ENCODE results near the gene MPZL1.

DNA sequence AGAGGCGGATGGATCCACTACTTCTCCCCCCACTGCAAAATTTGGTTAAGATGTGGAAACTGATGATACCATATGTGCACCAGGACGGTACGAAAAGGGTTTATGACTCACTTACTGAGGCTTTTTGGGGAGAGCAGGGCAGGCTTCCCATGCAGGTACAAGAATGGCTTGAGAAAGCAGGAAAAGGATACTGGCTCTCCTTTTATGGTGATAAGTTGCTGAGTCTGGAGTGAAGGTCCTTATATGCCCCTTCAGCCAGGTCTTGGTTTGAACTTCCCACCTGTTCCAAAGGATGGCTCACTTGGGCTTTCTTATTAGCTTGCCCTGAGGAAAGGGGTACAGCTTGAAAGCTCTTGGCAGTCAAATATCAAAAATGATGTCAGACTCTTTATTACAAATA lies 23.1 kb downstream of the MPZL1 start:
- TF ChIP-seq, protein P1, sequence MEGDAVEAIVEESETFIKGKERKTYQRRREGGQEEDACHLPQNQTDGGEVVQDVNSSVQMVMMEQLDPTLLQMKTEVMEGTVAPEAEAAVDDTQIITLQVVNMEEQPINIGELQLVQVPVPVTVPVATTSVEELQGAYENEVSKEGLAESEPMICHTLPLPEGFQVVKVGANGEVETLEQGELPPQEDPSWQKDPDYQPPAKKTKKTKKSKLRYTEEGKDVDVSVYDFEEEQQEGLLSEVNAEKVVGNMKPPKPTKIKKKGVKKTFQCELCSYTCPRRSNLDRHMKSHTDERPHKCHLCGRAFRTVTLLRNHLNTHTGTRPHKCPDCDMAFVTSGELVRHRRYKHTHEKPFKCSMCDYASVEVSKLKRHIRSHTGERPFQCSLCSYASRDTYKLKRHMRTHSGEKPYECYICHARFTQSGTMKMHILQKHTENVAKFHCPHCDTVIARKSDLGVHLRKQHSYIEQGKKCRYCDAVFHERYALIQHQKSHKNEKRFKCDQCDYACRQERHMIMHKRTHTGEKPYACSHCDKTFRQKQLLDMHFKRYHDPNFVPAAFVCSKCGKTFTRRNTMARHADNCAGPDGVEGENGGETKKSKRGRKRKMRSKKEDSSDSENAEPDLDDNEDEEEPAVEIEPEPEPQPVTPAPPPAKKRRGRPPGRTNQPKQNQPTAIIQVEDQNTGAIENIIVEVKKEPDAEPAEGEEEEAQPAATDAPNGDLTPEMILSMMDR (IDR thresholded peaks at IDR 0.05) = no peak
- no peak for TF ChIP-seq NR3C1 (IDR thresholded peaks at IDR 0.05)
- TF ChIP-seq RAD21 (conservative IDR thresholded peaks at IDR 0.05 in 1 of 2, IDR thresholded peaks at IDR 0.05 in 1 of 2) = no peak
- TF ChIP-seq, protein P2, sequence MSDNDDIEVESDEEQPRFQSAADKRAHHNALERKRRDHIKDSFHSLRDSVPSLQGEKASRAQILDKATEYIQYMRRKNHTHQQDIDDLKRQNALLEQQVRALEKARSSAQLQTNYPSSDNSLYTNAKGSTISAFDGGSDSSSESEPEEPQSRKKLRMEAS (IDR thresholded peaks at IDR 0.05) = no peak
- TF ChIP-seq MYC (IDR thresholded peaks at IDR 0.05; ENCODE audit: borderline replicate concordance, low read length) = no peak

All from A549 (cell line).